Measurements from ENCODE around the gene GPR141. TPM values are rescaled to one million over a fixed set of nuclear protein-coding genes. Genes with fewer than 3 reads are reported as not detected.

The GPR141 gene
- total RNA-seq, 1 donor from 2014 or later = not detected

DNA sequence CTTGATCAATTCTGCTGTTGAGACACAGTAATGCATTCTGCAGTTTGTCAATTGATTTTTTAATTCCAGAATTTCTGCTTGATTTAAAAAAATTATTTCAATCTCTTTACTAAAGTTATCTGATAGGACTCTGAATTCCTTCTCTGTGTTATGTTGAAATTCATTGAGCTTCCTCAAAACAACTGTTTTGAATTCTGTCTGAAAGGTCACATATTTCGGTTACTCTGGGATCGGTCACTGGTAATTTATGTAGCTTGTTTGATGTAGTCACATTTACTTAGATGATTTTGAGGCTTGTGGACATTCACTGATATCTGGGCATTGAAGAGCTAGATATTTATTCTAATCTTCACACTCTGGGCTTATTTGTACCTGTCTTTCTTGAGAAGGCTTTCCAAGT lies 97.6 kb downstream of the GPR141 start:
- Mint-ChIP-seq H3K4me3 (ENCODE audit: unreplicated experiment) (no peak overlapping the region), H3K36me3 (ENCODE audit: unreplicated experiment) (peaks cover 7% of the 10 kb centered on the region), H3K9me3 (ENCODE audit: unreplicated experiment) (peaks cover 2% of the 10 kb centered on the region), H3K4me1 (ENCODE audit: low read depth, unreplicated experiment) (no peaks in the 10 kb centered on the region), H3K27ac (ENCODE audit: unreplicated experiment) (no peak overlapping the region), H3K27me3 (ENCODE audit: unreplicated experiment) (peaks cover 3% of the 10 kb centered on the region)
- no peak for DNase-seq
- TF ChIP-seq, protein P1, sequence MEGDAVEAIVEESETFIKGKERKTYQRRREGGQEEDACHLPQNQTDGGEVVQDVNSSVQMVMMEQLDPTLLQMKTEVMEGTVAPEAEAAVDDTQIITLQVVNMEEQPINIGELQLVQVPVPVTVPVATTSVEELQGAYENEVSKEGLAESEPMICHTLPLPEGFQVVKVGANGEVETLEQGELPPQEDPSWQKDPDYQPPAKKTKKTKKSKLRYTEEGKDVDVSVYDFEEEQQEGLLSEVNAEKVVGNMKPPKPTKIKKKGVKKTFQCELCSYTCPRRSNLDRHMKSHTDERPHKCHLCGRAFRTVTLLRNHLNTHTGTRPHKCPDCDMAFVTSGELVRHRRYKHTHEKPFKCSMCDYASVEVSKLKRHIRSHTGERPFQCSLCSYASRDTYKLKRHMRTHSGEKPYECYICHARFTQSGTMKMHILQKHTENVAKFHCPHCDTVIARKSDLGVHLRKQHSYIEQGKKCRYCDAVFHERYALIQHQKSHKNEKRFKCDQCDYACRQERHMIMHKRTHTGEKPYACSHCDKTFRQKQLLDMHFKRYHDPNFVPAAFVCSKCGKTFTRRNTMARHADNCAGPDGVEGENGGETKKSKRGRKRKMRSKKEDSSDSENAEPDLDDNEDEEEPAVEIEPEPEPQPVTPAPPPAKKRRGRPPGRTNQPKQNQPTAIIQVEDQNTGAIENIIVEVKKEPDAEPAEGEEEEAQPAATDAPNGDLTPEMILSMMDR (IDR thresholded peaks at IDR 0.05; ENCODE audit: partially characterized antibody, unreplicated experiment) = no peak

DNA sequence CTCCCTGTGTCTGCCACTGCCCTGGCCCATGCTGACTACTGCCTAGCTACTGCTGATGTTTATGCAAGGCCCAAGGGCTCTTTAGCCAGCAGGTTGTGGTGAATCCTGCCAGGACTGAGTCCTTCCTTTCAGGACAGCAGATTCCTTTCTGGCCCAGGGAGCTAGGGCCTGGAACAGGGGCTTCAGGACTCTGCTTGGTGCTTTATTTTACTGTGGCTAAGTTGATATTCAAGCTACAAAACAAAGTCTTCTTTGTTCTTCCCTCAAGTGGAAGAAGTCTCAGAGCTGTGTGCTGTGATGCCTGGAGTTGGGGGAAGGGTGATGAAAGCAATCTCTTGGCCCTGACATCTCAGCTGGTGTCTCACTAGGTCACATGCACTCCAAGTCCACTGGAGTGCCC lies 98.6 kb downstream of the GPR141 start:
- peaks cover 2% of the 10 kb centered on the region for H3K9me3 Mint-ChIP-seq (ENCODE audit: unreplicated experiment)
- DNase-seq = no peak
- H3K27me3 Mint-ChIP-seq (ENCODE audit: unreplicated experiment) = peaks cover 3% of the 10 kb centered on the region
- H3K4me1 Mint-ChIP-seq (ENCODE audit: low read depth, unreplicated experiment) = no peaks in the 10 kb centered on the region
- H3K36me3 Mint-ChIP-seq (ENCODE audit: unreplicated experiment) = peaks cover under 1% of the 10 kb centered on the region
- no peak overlapping the region for H3K4me3 Mint-ChIP-seq (ENCODE audit: unreplicated experiment)
- TF ChIP-seq, protein P1 (IDR thresholded peaks at IDR 0.05; ENCODE audit: partially characterized antibody, unreplicated experiment) = no peak
- H3K27ac Mint-ChIP-seq (ENCODE audit: unreplicated experiment) = no peak overlapping the region

DNA sequence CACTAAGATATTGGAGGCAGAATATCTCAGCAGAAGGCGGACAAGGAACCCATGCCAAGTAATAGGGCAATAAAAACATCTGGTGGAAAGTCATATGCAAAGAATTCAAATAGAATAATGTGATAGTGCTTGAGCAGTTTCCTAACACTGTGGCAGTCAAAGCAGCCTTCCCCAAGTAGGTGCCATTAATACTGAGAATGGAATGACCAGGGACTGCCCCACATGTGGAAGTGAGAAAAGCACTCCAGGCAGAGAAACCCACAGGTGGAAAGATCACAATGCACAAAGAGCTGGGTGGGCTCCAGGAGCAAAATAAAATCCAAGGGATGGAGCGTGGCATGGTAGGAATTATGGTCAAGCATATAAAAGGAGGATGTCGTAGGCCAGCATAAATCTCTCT lies 100.4 kb downstream of the GPR141 start:
- no peaks in the 10 kb centered on the region for H3K4me1 Mint-ChIP-seq (ENCODE audit: low read depth, unreplicated experiment)
- H3K4me3 Mint-ChIP-seq (ENCODE audit: unreplicated experiment) = no peak overlapping the region
- TF ChIP-seq, protein P1 (IDR thresholded peaks at IDR 0.05; ENCODE audit: partially characterized antibody, unreplicated experiment) = no peak
- H3K27me3 Mint-ChIP-seq (ENCODE audit: unreplicated experiment) = peaks cover 3% of the 10 kb centered on the region
- H3K36me3 Mint-ChIP-seq (ENCODE audit: unreplicated experiment) = no peaks in the 10 kb centered on the region
- no peaks in the 10 kb centered on the region for H3K9me3 Mint-ChIP-seq (ENCODE audit: unreplicated experiment)
- DNase-seq = no peak
- no peak overlapping the region for H3K27ac Mint-ChIP-seq (ENCODE audit: unreplicated experiment)

DNA sequence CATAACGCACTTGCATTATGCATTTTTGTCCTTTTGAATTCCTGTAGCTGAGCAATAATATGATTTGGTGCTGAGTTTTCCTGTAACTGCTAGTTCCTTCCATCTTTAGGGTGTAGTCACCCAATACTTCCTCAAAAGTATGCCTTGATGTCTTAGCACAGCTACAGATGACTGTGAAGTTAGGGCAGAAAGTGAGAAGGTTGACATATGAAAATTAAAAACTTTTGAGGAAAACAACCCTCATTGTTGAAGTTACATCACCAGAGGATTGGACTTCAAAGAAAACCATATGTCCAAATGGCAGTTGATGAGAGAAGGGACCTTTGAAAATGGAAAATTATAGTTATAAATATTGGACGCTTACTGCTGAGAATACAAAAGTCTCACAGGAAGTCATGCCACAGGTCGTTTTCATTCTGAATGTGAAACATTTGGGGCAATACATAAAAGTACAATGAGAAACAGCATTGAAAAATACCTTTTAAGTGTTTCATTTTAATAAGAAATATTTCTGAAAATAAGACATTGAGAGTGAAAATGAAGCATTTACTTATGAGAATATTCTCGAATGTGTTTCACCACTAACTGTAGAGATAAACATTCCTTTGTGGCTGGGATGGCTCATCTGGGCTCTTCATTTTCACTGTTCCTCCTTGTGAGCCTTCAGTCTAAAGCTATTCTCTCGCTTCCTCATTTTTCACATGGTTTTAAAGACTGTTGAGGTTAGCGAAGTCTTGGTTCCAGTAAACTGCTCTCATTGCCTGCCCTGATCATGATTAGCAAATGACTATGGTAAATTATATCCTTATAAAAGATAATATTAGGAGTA lies 103.4 kb downstream of the GPR141 start:
- TF ChIP-seq, protein P1 (IDR thresholded peaks at IDR 0.05; ENCODE audit: partially characterized antibody, unreplicated experiment) = no peak
- Mint-ChIP-seq H3K27me3 (ENCODE audit: unreplicated experiment) (peaks cover 3% of the 10 kb centered on the region), H3K4me1 (ENCODE audit: low read depth, unreplicated experiment) (no peaks in the 10 kb centered on the region), H3K4me3 (ENCODE audit: unreplicated experiment) (no peak overlapping the region), H3K36me3 (ENCODE audit: unreplicated experiment) (no peaks in the 10 kb centered on the region), H3K27ac (ENCODE audit: unreplicated experiment) (no peak overlapping the region), H3K9me3 (ENCODE audit: unreplicated experiment) (no peaks in the 10 kb centered on the region)
- no peak for DNase-seq

Other genes with a start within 250 kb of the GPR141 start
- gene ELMO1, start 234.9 kb upstream of the GPR141 start, total RNA-seq (ENCODE audit: unreplicated experiment) = 5.5 TPM
- not detected for gene NME8, start 164.8 kb downstream of the GPR141 start, total RNA-seq (ENCODE audit: unreplicated experiment)
- gene SFRP4, start 233.1 kb downstream of the GPR141 start, total RNA-seq (ENCODE audit: unreplicated experiment) = 2.2 TPM
- gene EPDR1, start 236.9 kb downstream of the GPR141 start, total RNA-seq (ENCODE audit: unreplicated experiment) = 10.3 TPM